GM19240 (cell line): ENCODE measurements around the gene CCNQ.

Experiments used
- DNase-seq: peaks from one replicate; pipeline ENCODE4 v3.0.0; 2011; ENCODE audit warnings: low spot score; ENCODE audit not compliant: insufficient read length

Gene CCNQ

DNA sequence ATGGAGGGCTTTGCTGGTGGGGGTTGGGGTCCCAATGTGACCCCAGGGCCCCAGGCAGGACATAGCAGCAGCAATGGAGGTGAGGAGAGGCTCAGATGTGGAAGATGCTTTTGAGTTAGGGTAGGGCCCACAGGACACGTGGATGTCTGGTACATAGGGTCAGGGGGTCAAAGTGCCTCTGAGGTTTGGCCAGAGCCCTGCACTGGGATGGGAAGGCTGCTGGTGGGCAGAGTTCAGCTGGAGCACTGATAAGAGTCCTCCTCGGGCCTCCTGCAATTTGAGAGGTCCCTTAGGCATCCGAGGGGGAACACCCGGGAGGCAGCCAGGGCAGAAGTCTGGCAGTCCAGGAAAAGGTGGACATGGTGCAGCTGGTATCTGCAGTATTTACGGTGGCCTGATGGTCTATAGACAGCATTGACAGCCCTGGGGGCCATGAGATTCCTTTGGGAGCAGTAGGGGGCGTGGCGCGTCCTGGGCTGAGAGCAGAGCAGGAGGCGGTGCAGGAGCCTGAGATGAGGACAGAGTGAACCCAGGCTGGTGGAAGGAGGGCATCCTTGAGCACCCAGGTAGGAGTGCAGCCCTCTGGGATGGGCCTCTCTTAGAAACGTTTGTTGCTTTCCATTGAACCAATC, 22.6 kb downstream of the CCNQ start:
- DNase-seq: no peak

DNA sequence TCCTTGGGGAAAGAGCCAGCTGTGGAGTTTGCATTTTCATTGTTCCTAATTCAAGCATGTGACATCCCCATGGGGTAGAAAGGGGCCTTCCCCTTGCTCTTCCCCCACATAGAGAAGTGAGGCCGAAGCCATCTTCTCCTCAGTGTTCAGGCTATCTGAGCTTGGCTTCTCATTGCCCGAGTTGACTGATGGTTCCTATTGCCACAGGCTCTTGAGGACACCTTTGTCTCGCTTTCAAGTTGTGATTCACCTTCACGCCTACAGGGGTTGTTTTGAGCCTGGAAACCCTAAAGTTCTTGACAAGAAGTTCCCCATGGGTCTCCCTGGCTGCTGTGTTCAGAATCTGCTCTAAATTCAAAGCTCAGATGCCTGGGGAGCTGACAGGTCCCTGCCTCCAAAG, 25.0 kb downstream of the CCNQ start:
- no peak for DNase-seq

DNA sequence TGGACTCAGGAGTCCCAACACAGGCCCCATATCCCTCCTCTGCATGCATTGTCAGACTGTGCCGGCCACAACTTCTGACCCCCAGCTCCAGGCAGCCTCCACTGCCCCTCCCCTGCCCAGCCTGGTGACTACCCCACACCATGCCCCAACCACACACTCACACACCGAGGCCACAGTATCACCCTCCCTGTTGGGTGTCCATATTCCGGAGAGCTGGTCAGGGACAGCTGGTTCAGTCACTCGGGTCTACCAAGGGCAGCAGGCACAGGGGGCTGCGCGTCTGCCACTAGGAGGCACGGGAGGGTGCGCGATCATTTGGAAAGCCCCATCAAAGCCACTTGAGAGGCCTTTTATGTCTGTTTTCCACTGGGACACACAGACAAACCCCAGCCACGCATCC, 26.3 kb downstream of the CCNQ start:
- DNase-seq: no peak

DNA sequence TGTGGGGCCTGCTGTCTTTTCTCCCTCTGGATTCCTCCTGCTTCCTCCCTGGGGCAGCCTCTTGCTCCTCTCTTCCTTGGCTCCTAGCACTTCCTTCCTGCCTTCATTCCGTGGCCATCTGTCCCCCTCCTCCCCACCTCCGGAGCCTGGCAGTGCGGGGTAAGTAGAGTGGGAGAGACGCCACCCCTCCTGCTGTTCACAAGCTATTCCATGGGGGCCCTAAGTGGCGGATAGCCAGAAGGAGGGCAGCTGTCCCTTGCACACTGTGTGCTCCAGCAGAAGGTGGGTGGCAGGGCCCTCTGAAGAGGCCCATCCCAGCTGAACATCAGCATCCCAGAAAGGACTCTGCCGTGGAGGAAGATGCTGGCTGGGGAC, 27.4 kb downstream of the CCNQ start:
- no peak for DNase-seq

DNA sequence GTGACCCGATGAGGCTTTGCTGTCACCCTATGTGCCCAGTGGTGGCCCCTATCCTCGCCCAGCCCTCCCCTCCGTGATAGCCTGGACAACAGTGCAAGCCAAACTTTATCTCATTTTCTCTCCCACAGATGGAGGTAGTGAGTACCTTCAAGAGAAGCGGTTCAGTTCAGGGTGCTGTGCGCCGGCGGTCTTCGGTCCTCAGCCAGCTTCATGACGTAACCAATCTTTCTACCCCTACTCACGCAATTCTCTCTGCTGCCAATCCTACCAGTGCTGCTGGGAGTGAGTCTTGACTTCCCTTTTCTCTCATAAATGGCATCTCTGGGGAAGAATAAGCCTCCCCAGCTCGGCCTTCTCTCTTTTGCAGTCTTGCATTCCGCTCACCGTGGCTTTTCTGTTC, 29.5 kb downstream of the CCNQ start:
- DNase-seq: no peak

DNA sequence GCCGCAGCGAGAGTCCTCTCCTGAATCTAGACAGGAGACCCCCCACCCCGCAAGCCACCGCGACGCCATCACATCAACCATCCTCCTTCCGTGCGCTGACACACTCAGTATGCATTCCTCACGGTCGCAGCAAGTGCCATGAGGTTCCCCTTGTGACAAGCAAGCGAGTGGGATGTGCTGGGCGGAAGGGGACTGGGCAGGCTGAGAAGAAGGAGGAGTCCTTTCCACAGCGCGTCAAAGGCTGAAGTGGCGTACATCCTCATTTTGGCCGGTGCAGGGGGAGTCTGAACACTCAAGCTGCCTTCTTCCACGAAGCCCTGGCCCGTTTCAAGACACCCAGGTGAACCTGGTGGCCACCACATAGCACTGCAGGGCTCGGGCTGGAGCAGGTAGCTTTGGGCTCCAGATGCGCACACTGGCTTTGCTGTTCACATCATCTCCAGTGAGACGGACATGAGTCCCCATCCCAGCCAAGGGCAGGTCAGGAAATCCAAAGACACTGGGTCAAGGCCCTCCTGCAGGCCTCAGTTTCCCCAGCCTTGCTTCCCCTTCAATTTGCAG, 30.4 kb downstream of the CCNQ start:
- DNase-seq: no peak

DNA sequence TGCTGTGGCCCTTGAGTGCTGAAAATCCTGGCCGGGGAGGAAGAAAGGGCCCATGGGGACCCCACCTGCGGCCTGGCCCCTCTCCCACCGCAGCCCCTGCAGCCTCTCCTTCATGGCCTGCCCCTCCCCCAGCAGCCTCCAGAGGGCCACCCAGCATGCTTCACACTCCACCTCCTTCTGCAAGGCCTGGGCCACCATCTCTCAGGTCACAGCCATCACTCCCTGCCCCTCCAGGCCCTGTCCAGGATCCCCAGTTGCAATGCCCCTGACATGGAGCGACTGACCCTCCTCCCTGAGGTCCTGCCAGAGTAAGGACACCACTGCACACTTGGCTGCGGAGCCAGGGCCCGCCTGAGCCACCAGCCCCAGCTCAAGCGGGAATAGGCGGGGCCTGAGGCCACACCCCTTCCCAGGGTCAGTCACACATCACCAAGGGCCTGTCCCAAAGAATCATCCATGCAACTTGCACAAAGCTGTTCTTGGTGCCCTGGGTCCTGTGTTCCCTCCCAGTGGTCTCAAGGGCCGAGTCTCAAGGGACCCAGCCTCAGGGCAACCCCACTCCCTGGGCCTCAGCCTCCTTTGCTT, 32.9 kb downstream of the CCNQ start:
- DNase-seq: no peak

DNA sequence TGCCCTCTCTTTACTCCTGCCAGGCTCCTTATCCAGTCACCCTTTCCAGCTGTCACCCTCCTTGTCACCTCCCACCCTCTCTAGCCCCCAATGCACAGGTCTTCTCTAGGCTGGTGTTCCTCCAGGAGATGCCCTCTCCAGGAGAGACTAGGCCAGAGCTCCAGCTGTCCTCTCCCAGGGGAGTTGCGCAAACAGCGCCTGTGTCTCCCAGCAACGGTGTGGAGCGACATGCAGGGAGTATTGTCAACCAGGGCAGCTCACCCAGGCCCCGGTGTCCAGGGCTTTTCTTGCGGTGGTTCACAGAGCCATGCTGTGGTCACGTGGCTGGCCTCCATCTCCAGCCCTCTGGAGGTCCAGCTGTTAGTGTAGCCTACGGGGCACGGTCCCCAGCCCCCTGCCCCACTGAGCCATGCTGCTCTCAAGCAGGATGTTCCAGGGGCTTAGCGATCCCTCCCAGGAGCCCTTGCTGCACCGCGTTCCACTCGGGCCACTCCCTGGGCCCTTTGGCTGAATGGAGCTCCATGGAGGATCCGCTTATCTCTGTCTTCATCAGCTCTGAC, 34.8 kb downstream of the CCNQ start:
- no peak for DNase-seq

DNA sequence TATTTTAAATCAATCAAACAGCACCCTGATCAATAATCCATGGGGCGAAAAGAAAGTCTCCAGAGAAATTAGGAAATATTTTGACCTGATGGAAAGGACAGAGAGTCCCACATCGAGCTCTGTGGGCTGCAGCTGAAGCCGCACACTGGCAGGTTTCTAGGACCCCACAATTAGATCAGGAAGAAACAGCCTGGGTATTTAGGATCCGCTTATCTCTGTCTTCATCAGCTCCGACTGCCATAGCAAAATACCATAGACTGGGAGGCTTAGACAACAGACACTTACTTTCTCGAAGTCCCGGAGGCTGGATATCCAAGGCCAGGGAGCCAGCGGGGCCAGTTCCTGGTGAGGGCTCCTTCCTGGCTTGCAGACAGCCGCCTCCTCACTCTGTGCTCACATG, 36.4 kb downstream of the CCNQ start:
- no peak for DNase-seq

DNA sequence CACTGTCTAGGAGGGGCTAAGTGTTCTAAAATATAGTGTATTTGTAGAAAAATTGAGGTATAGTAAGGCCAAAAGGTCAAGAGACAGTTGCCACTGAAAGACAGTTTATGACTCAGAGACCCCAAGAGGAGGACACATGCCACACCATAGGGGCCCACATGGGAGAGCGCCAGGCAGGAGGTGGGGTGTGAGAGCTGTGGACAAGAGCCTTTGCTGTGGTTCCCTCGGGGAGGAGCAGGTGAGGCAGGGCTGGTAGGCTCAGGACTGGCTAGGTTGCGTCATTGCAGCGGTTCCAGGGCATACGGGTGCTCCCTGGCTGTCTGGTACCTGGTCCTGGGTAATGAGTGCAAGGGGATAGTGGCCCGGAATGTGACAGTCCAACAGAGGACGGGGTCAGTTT, 37.6 kb downstream of the CCNQ start:
- no peak for DNase-seq

DNA sequence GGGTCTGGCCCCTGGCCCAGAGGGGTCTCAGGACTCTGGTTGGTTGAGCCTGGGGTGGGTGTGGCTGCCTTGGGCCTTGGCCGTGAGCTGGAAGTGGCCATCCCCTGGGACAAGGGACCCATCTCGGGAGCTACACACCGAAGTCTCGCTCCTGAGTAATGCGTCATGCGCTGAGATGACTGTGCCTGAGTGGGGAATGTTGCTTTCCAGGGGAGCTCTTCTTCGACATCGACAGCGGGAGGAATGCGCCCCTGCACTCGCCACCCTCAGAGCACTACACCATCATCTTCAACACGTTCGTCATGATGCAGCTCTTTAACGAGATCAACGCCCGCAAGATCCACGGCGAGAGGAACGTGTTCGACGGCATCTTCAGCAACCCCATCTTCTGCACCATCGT, 38.5 kb downstream of the CCNQ start:
- no peak for DNase-seq

DNA sequence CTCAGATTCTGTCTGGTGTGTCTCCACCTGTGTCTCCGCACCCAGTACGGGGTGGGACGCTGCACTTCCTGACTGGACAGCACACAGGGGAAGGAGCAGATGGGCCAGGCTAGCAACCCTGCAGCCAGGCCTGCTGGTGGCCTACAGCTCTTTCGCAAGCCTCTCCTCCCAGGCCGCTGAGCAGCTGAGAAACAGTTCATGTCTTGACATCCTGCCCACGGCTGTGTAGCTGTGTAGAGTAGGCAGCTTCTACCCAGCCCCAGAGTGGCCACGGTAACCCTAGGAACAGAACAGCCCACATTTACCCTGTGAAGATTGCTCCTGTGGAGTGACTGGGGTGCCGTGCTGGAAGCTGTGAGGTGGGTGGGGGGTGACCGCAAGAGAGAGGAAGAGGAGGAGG, 38.9 kb downstream of the CCNQ start:
- no peak for DNase-seq

DNA sequence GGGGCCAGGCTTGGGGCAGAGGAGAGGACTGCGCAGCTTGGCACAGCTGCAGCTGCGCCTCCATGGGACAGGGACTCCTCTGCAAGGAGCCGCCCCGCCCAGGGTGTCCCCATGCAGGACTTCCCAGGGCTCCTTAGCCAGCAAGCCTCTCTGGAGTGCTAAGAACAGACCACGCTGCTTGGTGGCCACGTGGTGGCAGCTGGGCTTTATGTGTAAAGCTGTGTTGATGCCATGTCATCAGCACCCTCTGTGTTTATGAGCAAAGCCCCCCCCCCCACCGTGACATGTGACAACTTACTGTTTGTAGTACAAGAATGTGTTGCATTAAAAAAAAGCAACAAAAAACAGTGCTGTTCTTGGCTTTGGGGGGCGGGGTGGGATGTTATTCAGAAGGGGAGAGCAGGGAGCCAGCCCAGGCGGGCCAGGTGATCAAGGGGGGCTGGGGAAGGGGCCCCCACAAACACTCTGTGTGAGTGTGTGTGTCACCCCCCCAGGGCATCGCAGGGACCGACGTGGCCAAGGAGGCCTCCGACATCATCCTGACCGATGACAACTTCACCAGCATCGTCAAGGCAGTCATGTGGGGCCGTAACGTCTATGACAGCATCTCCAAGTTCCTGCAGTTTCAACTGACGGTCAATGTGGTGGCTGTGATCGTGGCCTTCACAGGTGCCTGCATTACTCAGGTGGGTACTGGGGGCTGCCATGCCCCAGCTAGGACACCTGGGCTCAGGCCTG, 41.2 kb downstream of the CCNQ start:
- DNase-seq: no peak

DNA sequence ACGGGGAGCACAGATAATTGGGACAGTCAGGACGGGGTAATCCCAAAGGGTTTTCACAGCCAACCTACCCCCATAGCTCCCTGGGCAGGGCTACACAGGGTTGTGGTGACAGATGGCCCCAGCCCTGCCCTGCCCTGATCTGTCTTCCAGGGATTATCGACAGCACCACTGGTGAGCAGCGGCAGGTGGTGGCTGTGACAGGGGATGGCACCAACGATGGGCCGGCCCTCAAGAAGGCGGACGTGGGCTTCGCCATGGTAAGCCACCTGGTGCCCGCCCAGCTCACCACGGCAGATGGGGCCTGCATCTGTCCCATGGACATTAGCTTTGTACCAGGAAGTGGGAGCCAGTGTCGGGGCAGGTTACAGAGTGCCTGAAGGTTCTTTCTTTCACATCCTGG, 42.2 kb downstream of the CCNQ start:
- no peak for DNase-seq

DNA sequence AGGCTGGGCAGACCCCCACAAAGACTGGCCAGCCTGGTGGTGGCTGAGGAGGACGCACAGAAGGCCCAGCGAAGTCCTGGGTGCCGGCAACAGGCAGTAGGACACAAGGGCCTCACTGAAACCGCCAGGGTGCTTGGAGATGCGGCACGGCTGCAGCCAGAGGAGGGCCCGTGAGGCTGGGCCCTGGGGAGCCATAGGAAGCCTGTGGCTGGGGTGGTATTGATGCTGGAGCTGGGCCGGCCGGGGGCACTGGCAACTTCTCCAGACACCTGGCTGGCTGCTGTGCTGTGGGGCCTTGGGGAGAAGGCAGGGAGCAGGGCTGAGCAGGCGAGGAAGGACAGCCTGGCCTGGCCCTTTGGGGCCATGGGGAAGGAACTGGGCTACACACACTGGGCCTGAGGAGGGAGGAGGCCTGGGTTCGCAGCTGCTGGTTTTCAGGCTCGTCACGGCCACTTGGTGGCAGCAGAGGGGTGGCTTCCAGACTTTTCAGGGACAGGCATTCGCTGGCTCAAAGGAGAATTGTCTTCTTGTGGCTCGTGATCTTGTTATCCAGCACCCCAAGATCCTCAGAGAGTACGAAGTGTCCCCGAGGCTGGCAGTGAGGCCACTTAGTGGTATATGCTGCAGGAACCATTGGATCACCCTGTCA, 44.3 kb downstream of the CCNQ start:
- peak; percentile 51 for DNase-seq

DNA sequence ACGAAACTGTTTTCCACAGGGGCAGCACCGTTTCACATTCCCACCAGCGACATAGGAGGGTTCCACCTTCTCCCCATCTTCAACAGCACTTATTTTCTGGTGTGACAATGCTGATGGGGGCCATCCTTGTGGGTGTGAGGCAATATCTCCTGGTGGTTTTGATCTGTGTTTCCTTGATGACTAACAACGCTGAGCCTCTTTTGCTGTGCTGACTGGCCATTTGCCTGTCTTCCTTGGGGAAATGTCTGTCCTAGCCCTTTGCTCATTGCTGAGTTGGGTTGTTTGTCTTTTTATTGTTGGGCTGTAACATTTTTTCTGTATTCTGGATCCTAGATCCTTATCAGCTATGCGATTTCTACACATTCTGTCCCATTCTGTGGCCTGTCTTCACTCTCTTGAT, 47.8 kb downstream of the CCNQ start:
- DNase-seq: no peak

DNA sequence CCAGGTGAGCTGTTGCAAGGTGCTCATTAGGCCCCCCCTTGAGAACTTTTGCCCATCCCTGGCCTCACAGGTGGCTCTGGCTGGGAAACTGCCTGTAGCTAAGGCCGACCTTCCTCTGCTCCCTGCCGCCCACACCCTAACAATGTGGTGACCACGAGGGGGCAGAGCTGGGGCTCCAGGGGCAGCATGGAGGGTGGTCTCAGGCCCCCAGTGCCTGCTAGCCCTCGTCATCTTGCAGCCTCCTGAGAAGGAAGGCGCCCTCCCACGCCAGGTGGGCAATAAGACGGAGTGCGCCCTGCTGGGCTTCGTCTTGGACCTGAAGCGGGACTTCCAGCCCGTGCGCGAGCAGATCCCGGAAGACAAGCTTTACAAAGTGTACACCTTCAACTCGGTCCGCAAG, 49.1 kb downstream of the CCNQ start:
- no peak for DNase-seq

DNA sequence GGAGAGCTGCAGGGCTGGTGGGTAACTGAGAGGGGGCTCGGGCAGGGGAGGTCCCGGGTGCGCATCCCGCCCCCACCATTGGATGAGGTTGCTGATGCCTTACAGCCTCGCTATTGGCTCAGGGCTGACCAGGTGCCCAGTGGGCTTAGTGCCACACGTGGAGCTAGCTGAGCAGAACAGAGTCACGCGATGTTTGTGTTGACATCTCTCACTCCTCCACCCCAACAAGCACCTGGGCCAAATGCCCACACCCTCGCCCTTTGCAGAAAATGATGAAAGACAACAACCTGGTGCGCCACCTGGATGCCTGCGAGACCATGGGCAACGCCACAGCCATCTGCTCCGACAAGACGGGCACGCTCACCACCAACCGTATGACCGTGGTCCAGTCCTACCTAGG, 49.7 kb downstream of the CCNQ start:
- no peak for DNase-seq

DNA sequence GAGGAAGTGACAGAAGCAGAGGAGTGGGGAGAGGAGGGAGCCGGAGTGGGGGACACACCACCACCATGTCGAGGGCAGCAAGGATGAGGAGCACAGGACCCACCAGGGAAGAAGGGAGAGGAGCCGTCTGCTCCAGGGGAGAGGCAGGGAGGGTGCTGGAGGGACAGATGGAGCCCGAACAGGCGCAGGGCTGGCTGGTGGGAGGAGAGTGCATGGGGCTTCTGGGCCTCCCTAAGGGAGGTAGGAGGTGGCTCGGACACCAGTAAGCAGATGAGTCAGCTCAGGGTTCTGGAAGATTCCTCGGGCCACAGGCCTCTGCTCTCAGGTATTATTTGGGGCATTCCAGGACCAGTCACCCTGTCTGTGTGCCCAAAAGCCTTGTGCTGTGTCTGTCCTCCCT, 51.7 kb downstream of the CCNQ start:
- no peak for DNase-seq

DNA sequence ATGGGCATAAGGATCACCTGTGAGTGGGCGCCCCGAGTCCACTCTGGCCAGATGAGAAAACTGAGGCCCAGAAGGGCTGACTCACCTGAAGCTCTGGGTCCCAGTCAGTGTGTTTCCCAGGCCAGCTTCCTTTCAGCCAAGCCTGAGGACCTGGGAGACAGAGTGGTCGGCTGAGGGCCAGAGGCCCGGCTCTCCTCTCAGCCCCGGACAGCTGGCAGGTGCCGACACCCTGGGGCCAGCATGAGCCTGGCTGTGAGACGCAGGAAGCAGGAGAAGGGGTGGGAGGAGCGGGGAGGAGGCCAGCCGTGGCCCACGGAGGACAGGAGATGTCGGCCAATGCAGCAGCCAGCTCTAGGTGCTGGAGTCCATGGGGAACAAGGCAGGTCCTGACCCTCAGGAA, 52.6 kb downstream of the CCNQ start:
- DNase-seq: no peak

DNA sequence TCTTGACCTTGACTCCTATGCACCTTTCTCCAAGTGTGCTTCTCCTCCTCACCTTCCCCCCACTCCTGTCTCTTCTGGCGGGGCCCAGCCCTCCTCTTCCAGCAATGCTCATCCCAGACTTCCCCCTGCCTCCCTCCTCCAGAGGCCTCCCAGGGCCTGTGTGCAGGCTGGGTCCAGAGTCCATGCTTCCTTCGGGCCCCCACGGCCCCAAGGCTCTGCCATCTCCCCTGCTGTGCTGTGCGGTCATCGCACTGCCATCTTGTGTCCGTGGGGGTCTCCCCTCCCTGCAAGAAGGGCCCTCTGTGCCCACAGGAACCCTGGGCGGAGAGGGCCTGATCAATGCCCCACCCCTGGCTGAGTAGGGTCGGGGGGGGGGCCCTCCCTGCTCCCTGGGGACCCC, 54.2 kb downstream of the CCNQ start:
- no peak for DNase-seq

DNA sequence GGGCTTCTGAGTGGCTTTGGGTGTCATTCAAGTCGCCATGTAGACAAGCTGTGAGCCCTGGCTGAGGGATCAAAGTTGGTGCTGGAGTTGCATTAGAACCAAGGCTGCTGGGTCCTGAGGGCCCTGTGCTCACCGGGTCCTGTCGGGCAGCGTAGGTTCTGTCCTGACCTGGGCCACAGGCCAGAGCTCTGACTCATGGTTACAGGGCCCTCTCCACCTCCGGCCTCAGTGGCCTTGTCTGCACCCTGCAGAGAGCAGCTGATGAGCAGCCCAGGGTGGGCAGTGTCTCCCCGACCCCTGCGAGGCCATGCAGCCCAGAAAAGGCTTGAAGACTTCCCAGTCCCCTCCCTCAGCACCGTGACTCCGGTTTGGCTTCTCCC, 59.0 kb downstream of the CCNQ start:
- DNase-seq: no peak
